ENCODE measurements around the gene TBPL1.

- TF ChIP-seq POLR2AphosphoS5 (IDR thresholded peaks at IDR 0.05; ENCODE audit: borderline replicate concordance, low read depth, low read length), result no peak
- no peak for TF ChIP-seq EZH2 (IDR thresholded peaks at IDR 0.05)
These were observed 36.5 kb downstream of the TBPL1 start for GRCh38 chr6:133989525-133989924.
